ENCODE results near the gene ERC1.

- TF ChIP-seq CTCF (IDR thresholded peaks at IDR 0.05; ENCODE audit: low read depth, low read length, poor library complexity, severe bottlenecking) (no peak), EZH2phosphoT487 (IDR thresholded peaks at IDR 0.05; ENCODE audit: borderline replicate concordance, low read length) (no peak)
Measured at GRCh38 chr12:1318327-1319031, 327.5 kb downstream of the ERC1 start.

All from DOHH2 (cell line).